Endothelial cell of umbilical vein (primary cell): Measurements from ENCODE around the gene RAB8B.

Experiments used
- CTCF ChIP-seq, 2 donors: IDR thresholded peaks; 1 replicate in 1 of 2; 2 replicates in 1 of 2; pipeline ENCODE4 v1.5.1; 2011; ENCODE audit warnings: low read length in 2 of 2, mild to moderate bottlenecking in 2 of 2, moderate library complexity in 2 of 2, control low read depth in 1 of 2, inconsistent platforms in 1 of 2, low read depth in 1 of 2; ENCODE audit not compliant: insufficient read depth in 1 of 2; ENCODE audit errors: extremely low read depth in 1 of 2
- EZH2 ChIP-seq: IDR thresholded peaks from 2 replicates; pipeline ENCODE4 v1.6.1; 2012; ENCODE audit warnings: borderline replicate concordance, low read depth, mild to moderate bottlenecking, moderate library complexity, low read length, inconsistent platforms; ENCODE audit not compliant: severe bottlenecking
- FOS ChIP-seq: IDR thresholded peaks from 2 replicates; pipeline ENCODE4 v1.6.1; 2011; ENCODE audit warnings: mild to moderate bottlenecking, low read length, moderate library complexity, borderline replicate concordance; ENCODE audit not compliant: insufficient read depth
- GATA2 ChIP-seq: IDR thresholded peaks from 2 replicates; pipeline ENCODE4 v1.7.0; 2011; ENCODE audit warnings: low read depth, mild to moderate bottlenecking, moderate library complexity, mixed read lengths, low read length; ENCODE audit not compliant: insufficient read length, insufficient read depth
- JUN ChIP-seq: IDR thresholded peaks from 2 replicates; pipeline ENCODE4 v1.6.1; 2011; ENCODE audit warnings: borderline replicate concordance, low read depth; ENCODE audit not compliant: insufficient read length, insufficient read depth
- MYC ChIP-seq: IDR thresholded peaks from one replicate; pipeline ENCODE4 v1.6.1; 2011; ENCODE audit warnings: mild to moderate bottlenecking, low read depth, low read length
- POLR2A ChIP-seq: IDR thresholded peaks from 2 replicates; pipeline ENCODE4 v1.6.1; 2012; ENCODE audit warnings: low read depth, mild to moderate bottlenecking, control low read depth, low read length
- POLR2AphosphoS5 ChIP-seq: IDR thresholded peaks from 2 replicates; pipeline ENCODE4 v1.6.1; 2012; ENCODE audit warnings: low read depth, mild to moderate bottlenecking, control low read depth, low read length, moderate library complexity; ENCODE audit not compliant: insufficient read depth
- TF ChIP-seq, protein P1 (sequence below): IDR thresholded peaks from 2 replicates; pipeline ENCODE4 v1.6.1; 2011; ENCODE audit not compliant: insufficient read depth, insufficient read length

GRCh38 chr15:63160638-63161037 lies 28.8 kb upstream of the RAB8B start:
- no peak for TF ChIP-seq CTCF (IDR thresholded peaks at IDR 0.05; ENCODE audit: extremely low read depth in 1 of 2, insufficient read depth in 1 of 2, low read depth in 1 of 2, low read length in 2 of 2)
- no peak for TF ChIP-seq POLR2AphosphoS5
- no peak for TF ChIP-seq POLR2A
- no peak for TF ChIP-seq EZH2
- no peak for TF ChIP-seq GATA2
- TF ChIP-seq, protein P1, sequence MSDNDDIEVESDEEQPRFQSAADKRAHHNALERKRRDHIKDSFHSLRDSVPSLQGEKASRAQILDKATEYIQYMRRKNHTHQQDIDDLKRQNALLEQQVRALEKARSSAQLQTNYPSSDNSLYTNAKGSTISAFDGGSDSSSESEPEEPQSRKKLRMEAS, result no peak
- TF ChIP-seq JUN, result no peak
- no peak for TF ChIP-seq MYC
- no peak for TF ChIP-seq FOS
